ENCODE measurements around the gene RPAIN.
"Not testable (repeated sequence)": the region's sequence is repeated elsewhere in the genome, so short reads cannot be mapped to it uniquely, and the experiment has no call there.

RPAIN gene

GRCh38 chr17:5429191-5429887 lies 9.4 kb downstream of the RPAIN start:
- H3K4me3 ChIP-seq (ENCODE audit: low read depth, low read length) = no peak overlapping the region
- no peak for TF ChIP-seq CTCF (IDR thresholded peaks at IDR 0.05; ENCODE audit: borderline replicate concordance, insufficient read depth, low read depth, low read length)

GRCh38 chr17:5430413-5430999 lies 10.5 kb downstream of the RPAIN start:
- no peak for TF ChIP-seq CTCF (IDR thresholded peaks at IDR 0.05; ENCODE audit: borderline replicate concordance, insufficient read depth, low read depth, low read length)
- no peak overlapping the region for H3K4me3 ChIP-seq (ENCODE audit: low read depth, low read length)

GRCh38 chr17:5431234-5431633 lies 11.3 kb downstream of the RPAIN start:
- not testable (repeated sequence) for H3K4me3 ChIP-seq (ENCODE audit: low read depth, low read length)

- no peak overlapping the region for H3K4me3 ChIP-seq (ENCODE audit: low read depth, low read length)
- TF ChIP-seq CTCF (IDR thresholded peaks at IDR 0.05; ENCODE audit: borderline replicate concordance, insufficient read depth, low read depth, low read length) = no peak
These were observed 12.1 kb downstream of the RPAIN start for GRCh38 chr17:5431949-5432556.

DNA sequence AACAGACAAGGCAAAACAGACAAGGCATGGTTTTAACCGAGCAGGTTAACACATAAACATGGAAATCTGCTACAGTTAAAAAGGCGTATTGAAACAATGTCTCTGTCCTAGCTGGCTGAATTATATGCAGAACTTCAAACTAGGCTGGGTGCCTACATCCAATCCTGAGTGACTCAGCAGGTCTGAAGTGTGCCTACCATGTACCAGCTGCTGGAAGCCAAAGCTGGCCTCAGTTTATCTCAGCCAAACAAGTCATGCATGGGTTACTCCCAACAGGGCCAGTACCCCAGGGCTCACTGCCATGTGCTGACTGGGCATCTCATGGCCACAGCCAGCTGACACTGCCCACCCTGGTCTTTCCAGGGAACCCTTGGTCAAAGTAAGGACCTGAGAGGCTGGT lies 15.0 kb downstream of the RPAIN start:
- no peak overlapping the region for H3K4me3 ChIP-seq (ENCODE audit: low read depth, low read length)
- no peak for TF ChIP-seq CTCF (IDR thresholded peaks at IDR 0.05; ENCODE audit: borderline replicate concordance, insufficient read depth, low read depth, low read length)

DNA sequence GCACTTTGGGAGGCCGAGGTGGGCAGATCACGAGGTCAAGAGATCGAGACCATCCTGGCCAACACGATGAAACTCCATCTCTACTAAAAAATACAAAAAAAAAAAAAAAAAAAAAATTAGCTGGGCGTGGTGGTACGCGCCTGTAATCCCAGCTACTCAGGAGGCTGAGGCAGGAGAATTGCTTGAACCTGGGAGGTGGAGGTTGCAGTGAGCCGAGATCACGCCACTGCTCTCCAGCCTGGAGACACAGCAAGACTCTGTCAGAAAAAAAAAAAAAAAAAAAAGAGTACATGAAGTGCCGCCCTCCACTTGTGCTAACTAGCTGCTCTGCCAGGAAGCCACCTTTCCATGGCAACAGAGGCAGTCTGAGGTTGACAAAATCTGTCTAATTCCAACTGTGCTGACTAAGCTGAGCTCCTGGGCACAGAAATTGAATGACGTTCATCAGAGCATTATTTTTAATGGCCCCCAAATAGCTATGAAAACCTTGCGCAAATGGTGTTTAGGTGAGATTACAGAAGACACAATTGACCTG lies 15.9 kb downstream of the RPAIN start:
- H3K4me3 ChIP-seq (ENCODE audit: low read depth, low read length) = not testable (repeated sequence)

- TF ChIP-seq CTCF (IDR thresholded peaks at IDR 0.05; ENCODE audit: borderline replicate concordance, insufficient read depth, low read depth, low read length) = no peak
- peak overlapping the region; percentile 71 for H3K4me3 ChIP-seq (ENCODE audit: low read depth, low read length)
These were observed 17.8 kb downstream of the RPAIN start for GRCh38 chr17:5437721-5438317.
